Measurements from ENCODE around the gene MINK1.

The MINK1 gene

GRCh38 chr17:4833178-4833940 is at the start of gene MINK1:
Gene MINK1, plus strand, starts transcription at chr17:4833340. Its CDS starts 244 bp downstream, at chr17:4833584.
- peak; percentile 72 for DNase-seq

- DNase-seq, result no peak
Observed at GRCh38 chr17:4785311-4786105, 47.6 kb upstream of the MINK1 start.

GRCh38 chr17:4786106-4786511 is 47.0 kb upstream of the MINK1 start, which contains the start of gene VMO1:
Gene VMO1, minus strand, starts transcription at chr17:4786364. Its CDS starts 12 bp downstream, at chr17:4786352.
- DNase-seq, result no peak

GRCh38 chr17:4786516-4786915 is 46.6 kb upstream of the MINK1 start:
- no peak for DNase-seq

- no peak for DNase-seq
Observed at GRCh38 chr17:4788159-4788806, 44.9 kb upstream of the MINK1 start.

- DNase-seq, result no peak
Observed at GRCh38 chr17:4788807-4789700, 44.1 kb upstream of the MINK1 start, which contains the start of gene GLTPD2. Gene GLTPD2, plus strand, starts transcription at chr17:4788964. Its CDS starts 48 bp downstream, at chr17:4789012.

- DNase-seq, result no peak
Observed at GRCh38 chr17:4789701-4789950, 43.5 kb upstream of the MINK1 start.

GRCh38 chr17:4789951-4790704 is 43.0 kb upstream of the MINK1 start:
- peak; percentile 80 for DNase-seq

GRCh38 chr17:4790705-4791088 is 42.4 kb upstream of the MINK1 start:
- DNase-seq, result no peak

- no peak for DNase-seq
Observed at GRCh38 chr17:4795168-4795567, 38.0 kb upstream of the MINK1 start.

- DNase-seq, result no peak
Observed at GRCh38 chr17:4796552-4796920, 36.6 kb upstream of the MINK1 start.

- no peak for DNase-seq
Observed at GRCh38 chr17:4800462-4801196, 32.5 kb upstream of the MINK1 start.

GRCh38 chr17:4802228-4802627 is 30.9 kb upstream of the MINK1 start, which contains the start of gene C17orf114:
Gene C17orf114, minus strand, starts transcription at chr17:4802328.
- no peak for DNase-seq

GRCh38 chr17:4806456-4806776 is 26.7 kb upstream of the MINK1 start:
- no peak for DNase-seq

GRCh38 chr17:4806777-4807604 is 26.1 kb upstream of the MINK1 start, which contains the start of gene PLD2:
Gene PLD2, plus strand, starts transcription at chr17:4807152. Its CDS starts 621 bp downstream, at chr17:4807773.
- DNase-seq, result peak; percentile 60

GRCh38 chr17:4807605-4808377 is 25.3 kb upstream of the MINK1 start:
- no peak for DNase-seq

- DNase-seq, result no peak
Observed at GRCh38 chr17:4808378-4808767, 24.8 kb upstream of the MINK1 start.

GRCh38 chr17:4810696-4811290 is 22.3 kb upstream of the MINK1 start:
- no peak for DNase-seq

GRCh38 chr17:4811471-4811870 is 21.7 kb upstream of the MINK1 start:
- DNase-seq, result no peak
